GM12878 (cell line): ENCODE measurements around the gene ITPKB. TPM values are rescaled to one million over a fixed set of nuclear protein-coding genes. Genes with fewer than 3 reads are reported as not detected.

ENCODE experiments used
- ATAC-seq: fragments of 200-7000 bp; cut with Tn5 transposase; 3 replicates; pipeline ENCODE4 v1.9.1; 2020; ENCODE audit warnings: mild to moderate bottlenecking, moderate library complexity
- BruUV-seq: library from RNA; stranded (reverse); fragments of 400-500 nt; replicated peaks from 2 replicates; lab custom pipeline; 2021; lab: Mats Ljungman, UMichigan
- CTCF ChIA-PET: fragments of 300-600 bp; sonication (Branson Sonifier 250); formaldehyde crosslinking; extraction: SDS; loops from one replicate; lab custom pipeline; 2021; ENCODE audit warnings: inconsistent platforms; lab: Yijun Ruan, JAX
- POLR2A ChIA-PET: fragments of 350-600 bp; formaldehyde crosslinking; extraction: SDS; loops from one replicate; lab custom pipeline; 2021; ENCODE audit warnings: inconsistent platforms; lab: Charles Lee
- RAD21 ChIA-PET: fragments of 300-600 bp; sonication (Branson Sonifier 250); formaldehyde crosslinking; loops from one replicate; lab custom pipeline; 2023; ENCODE audit warnings: antibody characterized with exemption; ENCODE audit not compliant: unreplicated experiment; lab: Charles Lee
- SMC1A ChIA-PET: fragments of 300-600 bp; sonication (Branson Sonifier 250); formaldehyde crosslinking; loops from one replicate; lab custom pipeline; 2023; ENCODE audit not compliant: unreplicated experiment, uncharacterized antibody; lab: Charles Lee
- DNase-seq: peaks from one replicate; pipeline ENCODE4 v3.0.0-alpha.2; 2011; ENCODE audit warnings: low read depth, low spot score
- FAIRE-seq: peaks from 3 replicates; lab custom pipeline; 2011; peaks lifted over from hg19 to GRCh38; lab: Jason Lieb, UNC
- H2AFZ ChIP-seq: 2 replicates; pipeline ENCODE4 v1.6.0; 2011; ENCODE audit warnings: low read depth, low read length, control low read depth; ENCODE audit not compliant: control insufficient read depth
- H3K27ac ChIP-seq: 2 replicates; pipeline ENCODE4 v1.5.1; 2011; ENCODE audit warnings: control low read depth; ENCODE audit not compliant: control insufficient read depth, insufficient read depth
- H3K27me3 ChIP-seq, 2 experiments: replicated peaks in 1 of 2; 2 replicates each; pipeline versions ENCODE4 v1.6.0 to v1.6.1; 2011; ENCODE audit warnings: low read length in 1 of 2; ENCODE audit not compliant: control insufficient read depth in 2 of 2, insufficient read depth in 2 of 2
- H3K36me3 ChIP-seq, 2 experiments: 2 replicates each; pipeline ENCODE4 v1.5.1; 2011; ENCODE audit warnings: low read length in 1 of 2; ENCODE audit not compliant: control insufficient read depth in 2 of 2, insufficient read depth in 2 of 2
- H3K4me1 ChIP-seq: 2 replicates; pipeline ENCODE4 v1.6.1; 2011; ENCODE audit warnings: mild to moderate bottlenecking, low read length, moderate library complexity, mixed read lengths; ENCODE audit not compliant: control insufficient read depth, insufficient read depth
- H3K4me2 ChIP-seq: 2 replicates; pipeline ENCODE4 v1.6.0; 2011; ENCODE audit warnings: control low read depth; ENCODE audit not compliant: control insufficient read depth, insufficient read depth
- H3K4me3 ChIP-seq: fragments of 200-600 bp; sonication (generic); 2 replicates; pipeline ENCODE4 v1.5.1; 2016
- H3K79me2 ChIP-seq: 2 replicates; pipeline ENCODE4 v1.6.0; 2011; ENCODE audit warnings: low read length; ENCODE audit not compliant: control insufficient read depth, insufficient read depth
- H3K9ac ChIP-seq: 2 replicates; pipeline ENCODE4 v1.8.0; 2011; ENCODE audit warnings: low read length, control low read depth, mixed read lengths; ENCODE audit not compliant: control insufficient read depth, insufficient read depth
- H3K9me3 ChIP-seq: replicated peaks from 3 replicates; pipeline ENCODE4 v1.5.1; 2011; ENCODE audit warnings: mild to moderate bottlenecking, low read length; ENCODE audit not compliant: control insufficient read depth, insufficient read depth
- H4K20me1 ChIP-seq: 2 replicates; pipeline ENCODE4 v1.6.0; 2011; ENCODE audit not compliant: control insufficient read depth, insufficient read depth
- ATF3 ChIP-seq: IDR thresholded peaks from 2 replicates; pipeline ENCODE4 v1.6.1; 2011; ENCODE audit warnings: low read depth, mild to moderate bottlenecking, low read length, moderate library complexity, borderline replicate concordance; ENCODE audit errors: extremely low read depth
- BCL11A ChIP-seq: IDR thresholded peaks from 2 replicates; pipeline ENCODE4 v1.6.1; 2011; ENCODE audit warnings: low read depth, low read length
- BHLHE40 ChIP-seq, 2 experiments: fragments of 450-650 bp in 1 of 2; IDR thresholded peaks; 2 replicates each; pipeline ENCODE4 v1.6.1; 2011 to 2017; ENCODE audit warnings: low read depth in 2 of 2, borderline replicate concordance in 1 of 2, improper control_type of control experiment in 1 of 2, low read length in 1 of 2, mild to moderate bottlenecking in 1 of 2
- CHD2 ChIP-seq: IDR thresholded peaks from 2 replicates; pipeline ENCODE4 v1.6.1; 2011; ENCODE audit warnings: low read depth, low read length, improper control_type of control experiment, borderline replicate concordance
- EZH2 ChIP-seq: IDR thresholded peaks from 2 replicates; pipeline ENCODE4 v1.6.1; 2012; ENCODE audit warnings: low read depth, mild to moderate bottlenecking, control low read depth, inconsistent platforms, low read length, borderline replicate concordance; ENCODE audit not compliant: control insufficient read depth
- MXI1 ChIP-seq: fragments of 150-350 bp; IDR thresholded peaks from 2 replicates; pipeline ENCODE4 v1.6.1; 2011; ENCODE audit warnings: low read depth, mild to moderate bottlenecking, inconsistent platforms, low read length, improper control_type of control experiment
- PAX8 ChIP-seq: fragments of 450-650 bp; IDR thresholded peaks from 2 replicates; pipeline ENCODE4 v1.6.1; 2017; ENCODE audit warnings: mild to moderate bottlenecking, moderate library complexity
- PKNOX1 ChIP-seq: fragments of 450-650 bp; IDR thresholded peaks from 2 replicates; pipeline ENCODE4 v1.6.1; 2016; ENCODE audit warnings: mild to moderate bottlenecking
- TCF7 ChIP-seq: IDR thresholded peaks from 2 replicates; pipeline ENCODE4 v1.6.1; 2014; ENCODE audit warnings: antibody characterized with exemption, borderline replicate concordance
- YY1 ChIP-seq: IDR thresholded peaks from 2 replicates; pipeline ENCODE4 v1.6.1; 2011; ENCODE audit warnings: low read depth, mild to moderate bottlenecking, low read length
- WGBS: methylation state at CpG from one replicate; pipeline ENCODE4 v1.1.6; 2016; ENCODE audit warnings: low lambda C conversion rate; ENCODE audit not compliant: insufficient replicate concordance, insufficient coverage; ENCODE audit errors: missing lambda C conversion rate; 5-methylcytosine and 5-hydroxymethylcytosine counted together
- in situ Hi-C: fragments of 300-500 bp; cut with MboI; formaldehyde crosslinking; loops from 9 replicates; pipeline ENCODE4 v1.14.3; 2018; ENCODE audit warnings: mixed read lengths
- intact Hi-C: fragments of 100-400 bp; cut with micrococcal nuclease; formaldehyde crosslinking; loops from one replicate; pipeline ENCODE4 v1.14.2; 2022; ENCODE audit not compliant: unreplicated experiment
- polyA plus RNA-seq, 11 experiments: library from polyadenylated mRNA; depleted of rRNA in 4 of 11; unstranded in 6 of 11; stranded (reverse) in 5 of 11; fragments of >200 nt; fragmentation: Nextera tagmentation in 4 of 11; fragmentation: Illumina TruSeq in 1 of 11; extraction: Ambion mirVana in 4 of 11; extraction: Trizol in 1 of 11; gene quantifications; 1 replicate in 1 of 11; 2 replicates in 10 of 11; pipeline versions ENCODE4 v1.2.1 to v1.2.3, GENCODE V29; 2011 to 2016; ENCODE audit warnings: inconsistent platforms in 2 of 11, missing spikeins in 2 of 11, low read depth in 1 of 11
- total RNA-seq, 4 experiments: library from RNA; depleted of rRNA in 3 of 4; stranded (reverse); fragments of >200 nt in 3 of 4; fragmentation: Illumina TruSeq in 1 of 4; extraction: Trizol in 1 of 4; gene quantifications; 2 replicates each; pipeline versions ENCODE4 v1.2.1 to v1.2.3, GENCODE V29; 2013 to 2021

The ITPKB gene
- total and polyA plus RNA-seq, 10 of the 15 experiments (the other 5 are each of a cell fraction or from before 2014, with no cell fraction given) = 1.3 to 38.7 (median 12.9) TPM

GRCh38 chr1:226730071-226730470 lies 9.0 kb downstream of the ITPKB start:
- no peaks in the 10 kb centered on the region for H3K9me3 ChIP-seq
- DNase-seq (no peak), FAIRE-seq (no peak), ATAC-seq (no peak)
- H3K27me3 ChIP-seq = no peaks in the 10 kb centered on the region
- ChIA-PET RAD21 (interaction anchor here (1.1 to 3.0 kb wide), 6 partner anchors 10 to 96 kb away, joined by 4 to 17 read pairs (median 9); partner anchors contain the start of gene ITPKB), SMC1A (interaction anchor here (0.6 to 3.1 kb wide), 12 partner anchors 10 to 1658 kb away, joined by 3 to 21 read pairs (median 6); partner anchors contain the start of gene ITPKB), POLR2A (interaction anchor here (0.8 to 3.0 kb wide), 10 partner anchors 9 to 96 kb away, joined by 3 to 20 read pairs (median 6); partner anchors contain the start of gene ITPKB), CTCF (interaction anchor here (1.3 to 2.2 kb wide), 7 partner anchors 10 to 98 kb away, joined by 3 to 10 read pairs (median 5); no protein-coding TSS in a partner anchor)
- H3K9ac ChIP-seq = no peak overlapping the region; the same call in 1 of the 2 replicates
- no TSS peak for BruUV-seq
- H3K4me1 ChIP-seq = peaks cover 45% of the 10 kb centered on the region
- peaks cover 0 to 22% of the 10 kb centered on the region in 2 experiments for H3K36me3 ChIP-seq
- no peak overlapping the region; the same call in 1 of the 2 replicates for H2AFZ ChIP-seq
- peak overlapping the region; percentile 85 for H3K4me2 ChIP-seq
- 100% methylated on average over 1 of the region's 1 CpG for WGBS
- peaks cover 96% of the 10 kb centered on the region for H3K79me2 ChIP-seq
- TF ChIP-seq TCF7 = no peak
- TF ChIP-seq ATF3 = no peak
- 0 out of 2 replicates have a peak, but pooled peaks have one; percentile 27 for TF ChIP-seq YY1
- TF ChIP-seq MXI1 = no peak
- no peak for TF ChIP-seq CHD2
- no peak for TF ChIP-seq BCL11A
- 0 out of 2 replicates have a peak, but pooled peaks have one; percentile 15 for TF ChIP-seq PKNOX1
- no peak for TF ChIP-seq EZH2
- TF ChIP-seq BHLHE40 (IDR thresholded peaks at IDR 0.05; ENCODE audit: borderline replicate concordance in 1 of 2, low read depth in 2 of 2, low read length in 1 of 2) = no peak
- TF ChIP-seq PAX8 = no peak
- peak overlapping the region; percentile 51 for H3K4me3 ChIP-seq
- H3K27ac ChIP-seq = peak overlapping the region; percentile 59; the same call in 1 of the 2 replicates
- in situ Hi-C loops (loop anchor here (10.0 kb wide), 1 partner anchor 95 kb away; no protein-coding TSS in a partner anchor), intact Hi-C loops (loop anchor here (10.0 kb wide), 1 partner anchor 325 kb away; the partner anchor contains the start of gene PARP1)
- no peaks in the 10 kb centered on the region for H4K20me1 ChIP-seq
